GM18858 (cell line): ENCODE measurements around the gene AGPAT1.

Source experiments
- ATAC-seq: cut with Tn5 transposase; IDR thresholded peaks from one replicate; pipeline ENCODE4 v1.9.1; 2021; ENCODE audit not compliant: unreplicated experiment

The AGPAT1 gene

GRCh38 chr6:32173051-32173727, 2.7 kb downstream of the AGPAT1 start:
- ATAC-seq, result no peak

GRCh38 chr6:32171234-32171633, 4.7 kb downstream of the AGPAT1 start:
- ATAC-seq, result no peak

- ATAC-seq, result no peak
Observed at GRCh38 chr6:32170294-32170693, 5.6 kb downstream of the AGPAT1 start.

GRCh38 chr6:32168807-32169591, 6.9 kb downstream of the AGPAT1 start:
- no peak for ATAC-seq

GRCh38 chr6:32168350-32168749, 7.5 kb downstream of the AGPAT1 start:
- no peak for ATAC-seq

- ATAC-seq, result no peak
Observed at GRCh38 chr6:32167761-32168262, 8.1 kb downstream of the AGPAT1 start.

GRCh38 chr6:32167154-32167760, 8.6 kb downstream of the AGPAT1 start:
- ATAC-seq, result no peak

- ATAC-seq, result no peak
Observed at GRCh38 chr6:32166411-32167061, 9.3 kb downstream of the AGPAT1 start.

GRCh38 chr6:32164295-32164694, 11.6 kb downstream of the AGPAT1 start, which contains the start of gene EGFL8:
EGFL8 (plus strand) TSS chr6:32164595; CDS start chr6:32166166, 1,571 bp downstream.
- ATAC-seq, result no peak

GRCh38 chr6:32163559-32164258, 12.2 kb downstream of the AGPAT1 start:
- ATAC-seq, result no peak

- ATAC-seq, result no peak
Observed at GRCh38 chr6:32158052-32158451, 17.8 kb downstream of the AGPAT1 start.

- no peak for ATAC-seq
Observed at GRCh38 chr6:32156891-32157290, 19.0 kb downstream of the AGPAT1 start.

GRCh38 chr6:32154514-32155161, 21.2 kb downstream of the AGPAT1 start:
- no peak for ATAC-seq

GRCh38 chr6:32153564-32154513, 22.0 kb downstream of the AGPAT1 start, which contains the start of gene PPT2:
PPT2 (plus strand) TSS chr6:32154141; CDS start chr6:32154595, 454 bp downstream.
- ATAC-seq, result no peak

- no peak for ATAC-seq
Observed at GRCh38 chr6:32152769-32153563, 22.9 kb downstream of the AGPAT1 start.

- ATAC-seq, result no peak
Observed at GRCh38 chr6:32151863-32152768, 23.8 kb downstream of the AGPAT1 start, which contains the start of gene PRRT1. PRRT1 (minus strand) TSS chr6:32151939; CDS start chr6:32151827, 112 bp downstream.
